HFF-Myc (cell line): ENCODE results near the gene KLF9.

ENCODE experiments used
- DNase-seq: peaks from one replicate; pipeline ENCODE4 v3.0.0-alpha.2; 2011; ENCODE audit warnings: low read depth; ENCODE audit errors: extremely low read depth
- H3K4me3 ChIP-seq: replicated peaks from 2 replicates; pipeline ENCODE4 v1.5.1; 2011; ENCODE audit warnings: low read depth, mild to moderate bottlenecking, control low read depth, low read length
- CTCF ChIP-seq: IDR thresholded peaks from 2 replicates; pipeline ENCODE4 v1.5.1; 2012; ENCODE audit warnings: mild to moderate bottlenecking, low read depth, low read length, control low read depth; ENCODE audit errors: missing control alignments

Gene KLF9

GRCh38 chr9:70389621-70390266, 24.7 kb downstream of the KLF9 start:
- no peak for DNase-seq
- TF ChIP-seq CTCF: no peak
- H3K4me3 ChIP-seq: no peak overlapping the region

- TF ChIP-seq CTCF: no peak
- no peak for DNase-seq
Measured at GRCh38 chr9:70389188-70389587, 25.3 kb downstream of the KLF9 start.

DNA sequence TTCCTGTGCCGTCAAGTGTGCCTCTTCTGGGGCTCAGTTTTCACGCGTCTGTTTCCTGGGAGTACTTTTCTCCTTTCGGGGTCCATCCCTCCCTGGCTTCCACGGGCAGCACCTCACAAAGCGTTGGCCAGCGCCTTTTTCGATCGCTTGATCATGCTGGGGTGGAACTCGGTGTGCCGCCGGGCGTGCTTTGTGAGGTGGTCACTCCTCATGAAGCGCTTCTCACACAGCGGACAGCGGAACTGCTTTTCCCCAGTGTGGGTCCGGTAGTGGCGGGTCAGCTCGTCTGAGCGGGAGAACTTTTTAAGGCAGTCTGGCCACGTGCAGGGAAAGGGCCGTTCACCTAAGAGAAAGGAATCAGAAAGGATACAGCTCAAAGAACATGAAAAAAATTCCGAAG, 26.8 kb downstream of the KLF9 start:
- no peak for TF ChIP-seq CTCF
- DNase-seq: no peak
- no peak overlapping the region for H3K4me3 ChIP-seq

More at GRCh38 chr9:70389188-70389587, 25.3 kb downstream of the KLF9 start:
- no peak overlapping the region for H3K4me3 ChIP-seq

GRCh38 chr9:70385426-70385825, 29.0 kb downstream of the KLF9 start:
- no peak for TF ChIP-seq CTCF
- no peak for DNase-seq
- no peak overlapping the region for H3K4me3 ChIP-seq

DNA sequence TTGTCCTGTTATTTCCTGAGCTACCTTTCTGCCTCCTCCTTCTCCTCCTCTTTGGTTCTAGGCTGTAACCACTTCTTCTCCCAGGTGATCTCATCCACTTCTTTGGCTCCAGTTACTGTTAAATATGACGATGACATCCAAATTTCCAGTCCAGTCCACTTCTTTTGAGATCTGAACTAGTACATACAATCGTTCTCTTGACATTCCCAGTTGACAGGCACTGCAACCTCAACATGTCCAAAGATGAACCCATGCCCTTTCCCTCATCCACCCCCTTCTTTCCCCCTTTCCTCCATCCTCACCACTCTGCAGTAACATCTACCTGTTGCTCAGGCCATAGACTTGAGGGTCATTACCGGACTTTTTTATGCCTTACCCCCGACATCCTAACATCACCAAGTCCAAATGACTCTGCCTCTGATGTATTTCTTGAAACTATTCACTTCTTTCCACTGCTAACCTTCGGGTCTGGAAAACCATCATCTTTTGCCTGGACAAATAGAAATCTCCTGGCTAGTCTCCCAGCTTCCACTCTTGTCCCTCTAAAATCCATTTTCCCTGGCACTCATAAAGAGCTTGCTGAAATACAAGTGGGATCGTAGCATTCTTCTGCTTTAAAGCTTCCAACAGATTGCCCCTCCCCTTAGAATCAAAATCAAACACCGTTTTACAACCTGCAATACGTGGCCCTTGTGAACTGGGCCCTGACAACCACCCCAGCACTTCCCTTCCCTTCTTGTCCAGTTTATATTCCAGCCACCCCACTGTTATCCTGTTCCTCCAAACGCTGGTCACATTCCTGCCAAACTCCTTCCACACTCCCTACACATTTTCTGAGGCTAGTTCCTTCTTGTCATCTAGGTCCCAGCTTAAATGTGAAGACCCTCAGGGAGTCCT, 31.5 kb downstream of the KLF9 start:
- H3K4me3 ChIP-seq: no peak overlapping the region
- no peak for DNase-seq
- TF ChIP-seq CTCF: no peak

- TF ChIP-seq CTCF: no peak
- no peak for DNase-seq
- H3K4me3 ChIP-seq: no peak overlapping the region
Measured at GRCh38 chr9:70382046-70382708, 32.3 kb downstream of the KLF9 start.
